Measurements from ENCODE around the gene C1QTNF9.

DNA sequence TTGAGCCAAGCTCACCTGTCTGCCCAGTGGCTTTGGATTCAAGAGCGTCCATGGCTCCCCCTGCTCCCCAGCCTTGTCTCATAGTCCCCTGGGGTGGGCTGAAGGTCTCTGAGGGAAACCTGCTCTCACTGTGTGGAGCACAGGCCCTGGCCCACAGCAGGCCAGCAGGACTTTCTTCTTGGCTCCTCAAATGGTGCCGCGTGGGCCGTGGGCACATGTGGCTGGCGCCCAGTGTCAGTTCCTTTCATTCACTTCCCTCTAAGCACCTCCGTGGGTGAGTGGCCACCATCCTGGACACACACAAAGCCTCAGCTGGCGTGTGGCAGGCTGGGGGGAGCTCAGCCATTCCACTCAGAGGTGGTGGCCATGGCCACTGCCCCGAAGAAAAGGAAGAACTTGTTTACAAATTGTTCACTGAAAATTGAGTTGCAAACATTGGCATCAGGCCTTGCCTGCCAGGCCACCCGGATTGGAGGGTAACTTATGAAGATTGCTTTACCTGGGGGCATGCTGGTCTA is 53.1 kb downstream of the C1QTNF9 start:
- TF ChIP-seq, protein P1, sequence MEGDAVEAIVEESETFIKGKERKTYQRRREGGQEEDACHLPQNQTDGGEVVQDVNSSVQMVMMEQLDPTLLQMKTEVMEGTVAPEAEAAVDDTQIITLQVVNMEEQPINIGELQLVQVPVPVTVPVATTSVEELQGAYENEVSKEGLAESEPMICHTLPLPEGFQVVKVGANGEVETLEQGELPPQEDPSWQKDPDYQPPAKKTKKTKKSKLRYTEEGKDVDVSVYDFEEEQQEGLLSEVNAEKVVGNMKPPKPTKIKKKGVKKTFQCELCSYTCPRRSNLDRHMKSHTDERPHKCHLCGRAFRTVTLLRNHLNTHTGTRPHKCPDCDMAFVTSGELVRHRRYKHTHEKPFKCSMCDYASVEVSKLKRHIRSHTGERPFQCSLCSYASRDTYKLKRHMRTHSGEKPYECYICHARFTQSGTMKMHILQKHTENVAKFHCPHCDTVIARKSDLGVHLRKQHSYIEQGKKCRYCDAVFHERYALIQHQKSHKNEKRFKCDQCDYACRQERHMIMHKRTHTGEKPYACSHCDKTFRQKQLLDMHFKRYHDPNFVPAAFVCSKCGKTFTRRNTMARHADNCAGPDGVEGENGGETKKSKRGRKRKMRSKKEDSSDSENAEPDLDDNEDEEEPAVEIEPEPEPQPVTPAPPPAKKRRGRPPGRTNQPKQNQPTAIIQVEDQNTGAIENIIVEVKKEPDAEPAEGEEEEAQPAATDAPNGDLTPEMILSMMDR (IDR thresholded peaks at IDR 0.05; ENCODE audit: low read depth, low read length, poor library complexity, severe bottlenecking), result no peak
- TF ChIP-seq EZH2phosphoT487 (IDR thresholded peaks at IDR 0.05; ENCODE audit: borderline replicate concordance, low read length), result no peak

All from DOHH2 (cell line).